ENCODE measurements around the gene GRIK4.

The GRIK4 gene

GRCh38 chr11:120655589-120655988 is 144.0 kb downstream of the GRIK4 start:
- Histone ChIP-seq H4K20me1 (no peaks in the 10 kb centered on the region), H3K36me3 (no peaks in the 10 kb centered on the region), H3K27ac (no peak overlapping the region), H3K9ac (no peak overlapping the region), H3K27me3 (no peaks in the 10 kb centered on the region), H3K4me3 (no peak overlapping the region), H3K4me1 (no peaks in the 10 kb centered on the region), H3K9me3 (no peaks in the 10 kb centered on the region), H3K4me2 (no peak overlapping the region)
- TF ChIP-seq Cebpa-rat (IDR thresholded peaks at IDR 0.05): no peak

GRCh38 chr11:120657306-120658070 is 145.9 kb downstream of the GRIK4 start:
- Histone ChIP-seq H3K27ac (no peak overlapping the region), H3K4me3 (no peak overlapping the region), H3K36me3 (no peaks in the 10 kb centered on the region), H3K27me3 (no peaks in the 10 kb centered on the region), H3K9ac (no peak overlapping the region), H3K4me2 (no peak overlapping the region), H3K9me3 (no peaks in the 10 kb centered on the region), H4K20me1 (no peaks in the 10 kb centered on the region), H3K4me1 (no peaks in the 10 kb centered on the region)
- no peak for TF ChIP-seq Cebpa-rat (IDR thresholded peaks at IDR 0.05)

GRCh38 chr11:120658071-120658423 is 146.5 kb downstream of the GRIK4 start:
- no peak overlapping the region for H3K27ac ChIP-seq
- no peaks in the 10 kb centered on the region for H3K4me1 ChIP-seq
- H3K27me3 ChIP-seq: no peaks in the 10 kb centered on the region
- no peaks in the 10 kb centered on the region for H4K20me1 ChIP-seq
- no peak overlapping the region for H3K4me3 ChIP-seq
- no peaks in the 10 kb centered on the region for H3K9me3 ChIP-seq
- H3K36me3 ChIP-seq: no peaks in the 10 kb centered on the region
- no peak overlapping the region for H3K9ac ChIP-seq
- H3K4me2 ChIP-seq: no peak overlapping the region
- no peak for TF ChIP-seq Cebpa-rat (IDR thresholded peaks at IDR 0.05)

DNA sequence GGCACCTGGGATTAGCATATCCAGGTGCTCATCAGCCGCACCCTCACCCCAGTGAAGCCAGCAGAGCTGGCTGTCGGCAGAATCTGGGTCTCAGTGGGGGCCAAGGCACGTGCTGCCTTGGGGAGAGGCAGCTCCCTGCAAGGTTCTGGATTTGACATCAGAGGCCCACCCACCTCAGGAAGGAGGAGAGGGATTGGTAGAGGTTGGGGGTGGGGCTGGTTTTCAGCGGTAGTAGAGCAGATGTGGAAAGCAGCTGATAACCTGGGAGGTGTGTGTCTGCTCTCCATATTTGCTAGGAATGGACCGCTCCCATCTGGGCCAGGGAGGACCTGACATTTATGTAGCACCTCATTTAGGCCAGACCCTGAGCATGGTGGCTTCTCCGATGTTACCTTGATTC is 147.5 kb downstream of the GRIK4 start:
- H4K20me1 ChIP-seq: no peaks in the 10 kb centered on the region
- H3K4me1 ChIP-seq: no peaks in the 10 kb centered on the region
- H3K4me3 ChIP-seq: no peak overlapping the region
- no peak overlapping the region for H3K27ac ChIP-seq
- no peaks in the 10 kb centered on the region for H3K9me3 ChIP-seq
- no peak overlapping the region for H3K9ac ChIP-seq
- no peak overlapping the region for H3K4me2 ChIP-seq
- no peak for TF ChIP-seq Cebpa-rat (IDR thresholded peaks at IDR 0.05)
- H3K27me3 ChIP-seq: no peaks in the 10 kb centered on the region
- H3K36me3 ChIP-seq: no peaks in the 10 kb centered on the region

GRCh38 chr11:120660024-120660565 is 148.5 kb downstream of the GRIK4 start:
- no peak overlapping the region for H3K9ac ChIP-seq
- H3K27me3 ChIP-seq: no peaks in the 10 kb centered on the region
- no peaks in the 10 kb centered on the region for H3K9me3 ChIP-seq
- TF ChIP-seq Cebpa-rat (IDR thresholded peaks at IDR 0.05): no peak
- no peak overlapping the region for H3K4me2 ChIP-seq
- no peak overlapping the region for H3K4me3 ChIP-seq
- H4K20me1 ChIP-seq: no peaks in the 10 kb centered on the region
- no peaks in the 10 kb centered on the region for H3K36me3 ChIP-seq
- H3K4me1 ChIP-seq: no peaks in the 10 kb centered on the region
- no peak overlapping the region for H3K27ac ChIP-seq

GRCh38 chr11:120662071-120662676 is 150.6 kb downstream of the GRIK4 start:
- Histone ChIP-seq H3K27me3 (no peaks in the 10 kb centered on the region), H3K9ac (no peak overlapping the region), H3K4me3 (no peak overlapping the region), H3K9me3 (no peaks in the 10 kb centered on the region), H3K4me2 (no peak overlapping the region), H3K36me3 (no peaks in the 10 kb centered on the region), H3K27ac (no peak overlapping the region), H3K4me1 (peaks cover under 1% of the 10 kb centered on the region; the same call in 1 of the 2 replicates), H4K20me1 (no peaks in the 10 kb centered on the region)
- TF ChIP-seq Cebpa-rat (IDR thresholded peaks at IDR 0.05): no peak

DNA sequence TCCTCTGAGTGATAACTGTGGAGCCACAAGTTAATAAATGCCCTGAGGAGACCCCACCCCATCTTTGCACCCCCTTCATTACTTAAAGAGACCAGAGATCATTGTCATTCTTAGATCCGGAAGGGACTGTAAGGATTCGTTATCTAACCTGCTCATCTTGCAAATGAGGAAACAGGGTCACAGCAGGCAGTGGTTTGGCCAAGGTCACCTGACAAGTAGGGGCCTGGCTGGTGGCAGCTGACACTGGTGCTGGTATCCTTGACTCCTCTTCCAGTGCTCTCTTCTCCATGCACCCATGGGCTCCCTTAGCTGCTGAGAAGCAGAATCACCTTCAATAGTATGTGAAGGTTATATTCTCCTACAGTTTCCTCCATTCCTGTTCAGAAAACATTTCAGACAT is 151.6 kb downstream of the GRIK4 start:
- Histone ChIP-seq H3K4me2 (no peak overlapping the region), H3K9me3 (no peaks in the 10 kb centered on the region), H3K4me1 (peaks cover 6% of the 10 kb centered on the region; the same call in 1 of the 2 replicates), H3K9ac (no peak overlapping the region), H3K27ac (no peak overlapping the region), H3K36me3 (no peaks in the 10 kb centered on the region), H3K4me3 (no peak overlapping the region), H4K20me1 (no peaks in the 10 kb centered on the region), H3K27me3 (no peaks in the 10 kb centered on the region)
- no peak for TF ChIP-seq Cebpa-rat (IDR thresholded peaks at IDR 0.05)

GRCh38 chr11:120666121-120666639 is 154.6 kb downstream of the GRIK4 start:
- no peak overlapping the region for H3K9ac ChIP-seq
- TF ChIP-seq Cebpa-rat (IDR thresholded peaks at IDR 0.05): no peak

GRCh38 chr11:120667281-120667680 is 155.7 kb downstream of the GRIK4 start:
- H3K27ac ChIP-seq: no peak overlapping the region
- H4K20me1 ChIP-seq: no peaks in the 10 kb centered on the region
- H3K9me3 ChIP-seq: peaks cover 5% of the 10 kb centered on the region; the same call in 1 of the 2 replicates
- no peak overlapping the region for H3K4me2 ChIP-seq
- H3K4me1 ChIP-seq: peaks cover 6% of the 10 kb centered on the region; the same call in 1 of the 2 replicates
- TF ChIP-seq Cebpa-rat (IDR thresholded peaks at IDR 0.05): no peak
- no peak overlapping the region for H3K9ac ChIP-seq
- H3K27me3 ChIP-seq: no peaks in the 10 kb centered on the region
- H3K4me3 ChIP-seq: no peak overlapping the region
- no peaks in the 10 kb centered on the region for H3K36me3 ChIP-seq

More at GRCh38 chr11:120666121-120666639, 154.6 kb downstream of the GRIK4 start:
- Histone ChIP-seq H3K4me2 (no peak overlapping the region), H3K4me1 (peaks cover 6% of the 10 kb centered on the region; the same call in 1 of the 2 replicates), H3K27ac (no peak overlapping the region), H3K36me3 (no peaks in the 10 kb centered on the region), H4K20me1 (no peaks in the 10 kb centered on the region), H3K9me3 (no peaks in the 10 kb centered on the region), H3K4me3 (no peak overlapping the region), H3K27me3 (no peaks in the 10 kb centered on the region)

- no peaks in the 10 kb centered on the region for H3K27me3 ChIP-seq
These were observed 156.4 kb downstream of the GRIK4 start for GRCh38 chr11:120667934-120668333.

More at GRCh38 chr11:120667934-120668333, 156.4 kb downstream of the GRIK4 start:
- Histone ChIP-seq H4K20me1 (no peaks in the 10 kb centered on the region), H3K36me3 (no peaks in the 10 kb centered on the region), H3K27ac (no peak overlapping the region), H3K4me3 (no peak overlapping the region), H3K9ac (no peak overlapping the region), H3K4me2 (no peak overlapping the region), H3K4me1 (peaks cover 6% of the 10 kb centered on the region; the same call in 1 of the 2 replicates), H3K9me3 (peaks cover 5% of the 10 kb centered on the region; the same call in 1 of the 2 replicates)
- TF ChIP-seq Cebpa-rat (IDR thresholded peaks at IDR 0.05): no peak
